K562 (cell line): ENCODE results near the gene GJB6. TPM values are rescaled to one million over a fixed set of nuclear protein-coding genes. Genes with fewer than 3 reads are reported as not detected.

ENCODE experiments used
- ATAC-seq: fragments of 200-7000 bp; cut with Tn5 transposase; 3 replicates; pipeline ENCODE4 v1.9.1; 2020; ENCODE audit warnings: moderate library complexity
- BruUV-seq: library from RNA; stranded (reverse); fragments of 400-500 nt; replicated peaks from 2 replicates; lab custom pipeline; 2021; lab: Mats Ljungman, UMichigan
- CTCF ChIA-PET: fragments of 300-600 bp; formaldehyde crosslinking; extraction: SDS; loops from one replicate; lab custom pipeline; 2021; ENCODE audit warnings: low intra/inter-chr PET ratio; lab: Yijun Ruan, JAX
- POLR2A ChIA-PET: fragments of 300-600, 350-650 bp; sonication (Branson Sonifier 250); formaldehyde crosslinking; extraction: SDS; loops from one replicate; lab custom pipeline; 2021; ENCODE audit warnings: antibody characterized with exemption, inconsistent platforms; lab: Yijun Ruan, JAX
- DNase-seq, 4 experiments: peaks; one replicate each; pipeline versions ENCODE4 v3.0.0 to v3.0.0-alpha.2; 2011 to 2018; ENCODE audit warnings: low spot score in 3 of 4, mixed read lengths in 3 of 4; ENCODE audit errors: extremely low read depth in 1 of 4
- FAIRE-seq: peaks from 2 replicates; lab custom pipeline; 2011; peaks lifted over from hg19 to GRCh38; lab: Jason Lieb, UNC
- H2AFZ ChIP-seq: 2 replicates; pipeline ENCODE4 v1.6.0; 2011; ENCODE audit warnings: low read depth, low read length, control low read depth, inconsistent platforms
- H3K27ac ChIP-seq: fragments of 200-600 bp; 3 replicates; pipeline ENCODE4 v1.8.0; 2011; ENCODE audit warnings: low read depth, mild to moderate bottlenecking, control low read depth, inconsistent platforms, low read length, moderate library complexity, mixed read lengths; ENCODE audit errors: extremely low read depth
- H3K27me3 ChIP-seq, 2 experiments: fragments of 300-600 bp in 1 of 2; 2 replicates in 1 of 2; 3 replicates in 1 of 2; pipeline versions ENCODE4 v1.6.0 to v1.8.0; 2011; ENCODE audit warnings: inconsistent platforms in 2 of 2, low read length in 2 of 2, mild to moderate bottlenecking in 1 of 2, mixed read lengths in 1 of 2, moderate library complexity in 1 of 2; ENCODE audit not compliant: control insufficient read depth in 2 of 2, insufficient read depth in 2 of 2
- H3K36me3 ChIP-seq: fragments of 300-600 bp; 3 replicates; pipeline ENCODE4 v1.8.0; 2011; ENCODE audit warnings: mild to moderate bottlenecking, low read length, inconsistent platforms; ENCODE audit not compliant: control insufficient read depth, insufficient read depth
- H3K4me1 ChIP-seq, 2 experiments: fragments of 200-600 bp in 1 of 2; replicated peaks in 1 of 2; 2 replicates in 1 of 2; 3 replicates in 1 of 2; pipeline versions ENCODE4 v1.5.1 to v1.8.0; 2011; ENCODE audit warnings: inconsistent platforms in 2 of 2, low read length in 2 of 2, mild to moderate bottlenecking in 1 of 2, mixed read lengths in 1 of 2, moderate library complexity in 1 of 2; ENCODE audit not compliant: control insufficient read depth in 2 of 2, insufficient read depth in 2 of 2
- H3K4me2 ChIP-seq: 2 replicates; pipeline ENCODE4 v1.6.1; 2011; ENCODE audit warnings: low read length, control low read depth, inconsistent platforms, mixed read lengths; ENCODE audit not compliant: insufficient read depth
- H3K4me3 ChIP-seq: fragments of 200-600 bp; sonication (generic), shearing (Covaris generic); 2 replicates; pipeline ENCODE4 v1.5.1; 2016; ENCODE audit warnings: control low read depth, inconsistent platforms
- H3K79me2 ChIP-seq: fragments of 200-600 bp; 3 replicates; pipeline ENCODE4 v1.8.0; 2011; ENCODE audit warnings: low read length, inconsistent platforms; ENCODE audit not compliant: control insufficient read depth, insufficient read depth
- H3K9ac ChIP-seq, 2 experiments: 2 replicates each; pipeline versions ENCODE4 v1.6.0 to v1.6.1; 2011; ENCODE audit warnings: low read depth in 2 of 2, low read length in 2 of 2, control low read depth in 1 of 2, inconsistent platforms in 1 of 2, mild to moderate bottlenecking in 1 of 2, mixed read lengths in 1 of 2; ENCODE audit not compliant: insufficient read depth in 1 of 2
- H3K9me1 ChIP-seq: one replicate; pipeline ENCODE4 v1.6.0; 2011; ENCODE audit warnings: inconsistent platforms, mild to moderate bottlenecking, low read length, moderate library complexity; ENCODE audit not compliant: control insufficient read depth, insufficient read depth
- H3K9me3 ChIP-seq: replicated peaks from 2 replicates; pipeline ENCODE4 v1.5.1; 2011; ENCODE audit warnings: low read depth, low read length, inconsistent platforms; ENCODE audit not compliant: control insufficient read depth, insufficient read depth
- H4K20me1 ChIP-seq: replicated peaks from 2 replicates; pipeline ENCODE4 v1.6.1; 2011; ENCODE audit warnings: low read length, inconsistent platforms, mixed read lengths; ENCODE audit not compliant: control insufficient read depth, insufficient read depth
- BCL6 ChIP-seq: fragments of 250-450 bp; sonication (Bioruptor Pico); IDR thresholded peaks from 2 replicates; pipeline ENCODE4 v1.4.0; 2020
- BHLHE40 ChIP-seq: IDR thresholded peaks from 2 replicates; pipeline ENCODE4 v1.6.1; 2011; ENCODE audit warnings: low read length, improper control_type of control experiment
- CHCHD3 ChIP-seq: fragments of 250-450 bp; sonication (Bioruptor Pico); IDR thresholded peaks from 2 replicates; pipeline ENCODE4 v2.1.2; 2022; ENCODE audit warnings: mild to moderate bottlenecking
- EZH2 ChIP-seq: IDR thresholded peaks from 2 replicates; pipeline ENCODE4 v1.6.1; 2012; ENCODE audit warnings: low read depth, mild to moderate bottlenecking, inconsistent platforms, low read length, borderline replicate concordance
- HMG20B ChIP-seq: fragments of 250-450 bp; sonication (Bioruptor Pico); IDR thresholded peaks from 2 replicates; pipeline ENCODE4 v1.5.0; 2021; ENCODE audit warnings: mild to moderate bottlenecking
- HOXB6 ChIP-seq: fragments of 250-450 bp; sonication (Bioruptor Pico); IDR thresholded peaks from 2 replicates; pipeline ENCODE4 v1.5.1; 2022; ENCODE audit warnings: mild to moderate bottlenecking, borderline replicate concordance
- MXI1 ChIP-seq: IDR thresholded peaks from 2 replicates; pipeline ENCODE4 v1.6.1; 2011; ENCODE audit warnings: low read depth, mild to moderate bottlenecking, improper control_type of control experiment, low read length
- ZKSCAN8 ChIP-seq: fragments of 200-800 bp; sonication (Bioruptor generic); IDR thresholded peaks from 2 replicates; pipeline ENCODE4 v1.6.1; 2016; ENCODE audit warnings: missing genetic modification characterization, missing compliant biosample characterization
- ZNF707 ChIP-seq: fragments of 250-450 bp; sonication (Bioruptor Pico); conservative IDR thresholded peaks from 2 replicates; pipeline ENCODE4 v1.8.0; 2022; ENCODE audit warnings: inconsistent platforms, mild to moderate bottlenecking, moderate library complexity
- WGBS: fragments of 100-300 bp; shearing (Covaris generic); methylation state at CpG from one replicate; pipeline ENCODE4 v1.1.6; 2016; ENCODE audit warnings: low coverage, mixed read lengths; ENCODE audit not compliant: insufficient coverage; ENCODE audit errors: missing lambda C conversion rate; 5-methylcytosine and 5-hydroxymethylcytosine counted together
- in situ Hi-C: fragments of 300-500 bp; cut with MboI; formaldehyde crosslinking; loops from 4 replicates; pipeline ENCODE4 v1.15.0; 2018; ENCODE audit warnings: inconsistent platforms, mixed read lengths
- intact Hi-C: fragments of 100-400 bp; cut with micrococcal nuclease; formaldehyde crosslinking; loops from 2 replicates; pipeline ENCODE4 v1.14.2; 2022
- polyA plus RNA-seq, 8 experiments: library from polyadenylated mRNA; depleted of rRNA in 4 of 8; stranded (reverse) in 5 of 8; unstranded in 3 of 8; fragments of >200 nt; fragmentation: Nextera tagmentation in 2 of 8; fragmentation: Illumina TruSeq in 1 of 8; extraction: Ambion mirVana in 2 of 8; extraction: Trizol in 1 of 8; gene quantifications; 2 replicates each; pipeline versions ENCODE4 v1.2.1 to v1.2.3, GENCODE V29; 2011 to 2014; ENCODE audit warnings: inconsistent platforms in 1 of 8, missing spikeins in 1 of 8
- total RNA-seq, 7 experiments: library from RNA; depleted of rRNA in 6 of 7; stranded (reverse); fragments of >200 nt in 6 of 7; fragmentation: Illumina TruSeq in 2 of 7; extraction: Trizol in 2 of 7; gene quantifications; 2 replicates each; pipeline versions ENCODE4 v1.2.1 to v1.2.3, GENCODE V29; 2011 to 2021; ENCODE audit warnings: low replicate concordance in 1 of 7
- TF ChIP-seq, protein P1 (sequence below), 2 experiments: IDR thresholded peaks; 2 replicates each; pipeline ENCODE4 v1.6.1; 2012; ENCODE audit warnings: improper control_type of control experiment in 2 of 2, low read depth in 2 of 2, low read length in 2 of 2, borderline replicate concordance in 1 of 2
- TF ChIP-seq, protein P2 (sequence below): fragments of 200-800 bp; sonication (Bioruptor generic); IDR thresholded peaks from 2 replicates; pipeline ENCODE4 v1.6.1; 2017; ENCODE audit warnings: missing genetic modification characterization, missing compliant biosample characterization

GJB6 gene
- total and polyA plus RNA-seq, 9 of the 15 experiments (the other 6 are each of a cell fraction or from before 2014, with no cell fraction given): not detected

DNA sequence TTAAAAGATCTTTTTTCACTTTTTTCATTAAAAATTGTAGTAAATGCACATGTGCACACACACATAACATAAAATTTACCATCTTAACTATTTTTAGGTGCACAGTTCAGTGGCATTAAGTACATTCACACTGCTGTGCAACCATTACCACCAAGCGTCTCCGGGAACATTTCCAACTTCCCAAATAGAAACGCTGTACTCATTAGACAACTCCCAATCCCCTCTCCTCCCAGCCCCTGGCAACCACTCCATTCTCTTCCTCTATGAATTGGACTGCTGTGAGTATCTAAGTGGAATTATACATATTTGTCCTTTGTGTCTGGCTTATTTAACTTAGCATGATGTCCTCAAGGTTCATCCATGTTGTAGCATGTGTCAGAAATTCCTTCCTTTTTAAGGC lies 50.9 kb downstream of the GJB6 start:
- Histone ChIP-seq H3K9me3 (no peaks in the 10 kb centered on the region), H3K4me1 (no peaks in the 10 kb centered on the region), H4K20me1 (no peaks in the 10 kb centered on the region), H2AFZ (no peak overlapping the region), H3K9ac (no peak overlapping the region), H3K4me2 (no peak overlapping the region), H3K36me3 (no peaks in the 10 kb centered on the region), H3K27me3 (peaks cover 21 to 30% of the 10 kb centered on the region in 2 experiments; a peak in 4 of 5 replicates), H3K4me3 (no peak overlapping the region), H3K79me2 (no peaks in the 10 kb centered on the region), H3K9me1 (no peaks in the 10 kb centered on the region), H3K27ac (no peak overlapping the region)
- in situ Hi-C loops (no loop called here), intact Hi-C loops (loop anchor here (5.0 kb wide), 1 partner anchor 306 kb away; no protein-coding TSS in a partner anchor)
- 0% methylated on average over 3 of the region's 3 CpGs for WGBS
- BruUV-seq: no TSS peak
- ATAC-seq (no peak), FAIRE-seq (no peak), DNase-seq (no peak)
- ChIA-PET CTCF (interaction anchor here (0.9 kb wide), 1 partner anchor 92 kb away, joined by 3 read pairs; no protein-coding TSS in a partner anchor), POLR2A (no interaction called here)
- TF ChIP-seq CHCHD3 (CRISPR knock-in tag) (no peak), HMG20B (CRISPR knock-in tag) (no peak), BHLHE40 (no peak), ZKSCAN8 (CRISPR knock-in tag) (no peak), MXI1 (no peak), BCL6 (CRISPR knock-in tag) (no peak), EZH2 (no peak), ZNF707 (no peak), HOXB6 (CRISPR knock-in tag) (no peak)
- TF ChIP-seq, protein P1, sequence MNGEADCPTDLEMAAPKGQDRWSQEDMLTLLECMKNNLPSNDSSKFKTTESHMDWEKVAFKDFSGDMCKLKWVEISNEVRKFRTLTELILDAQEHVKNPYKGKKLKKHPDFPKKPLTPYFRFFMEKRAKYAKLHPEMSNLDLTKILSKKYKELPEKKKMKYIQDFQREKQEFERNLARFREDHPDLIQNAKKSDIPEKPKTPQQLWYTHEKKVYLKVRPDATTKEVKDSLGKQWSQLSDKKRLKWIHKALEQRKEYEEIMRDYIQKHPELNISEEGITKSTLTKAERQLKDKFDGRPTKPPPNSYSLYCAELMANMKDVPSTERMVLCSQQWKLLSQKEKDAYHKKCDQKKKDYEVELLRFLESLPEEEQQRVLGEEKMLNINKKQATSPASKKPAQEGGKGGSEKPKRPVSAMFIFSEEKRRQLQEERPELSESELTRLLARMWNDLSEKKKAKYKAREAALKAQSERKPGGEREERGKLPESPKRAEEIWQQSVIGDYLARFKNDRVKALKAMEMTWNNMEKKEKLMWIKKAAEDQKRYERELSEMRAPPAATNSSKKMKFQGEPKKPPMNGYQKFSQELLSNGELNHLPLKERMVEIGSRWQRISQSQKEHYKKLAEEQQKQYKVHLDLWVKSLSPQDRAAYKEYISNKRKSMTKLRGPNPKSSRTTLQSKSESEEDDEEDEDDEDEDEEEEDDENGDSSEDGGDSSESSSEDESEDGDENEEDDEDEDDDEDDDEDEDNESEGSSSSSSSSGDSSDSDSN (IDR thresholded peaks at IDR 0.05; ENCODE audit: borderline replicate concordance in 1 of 2, low read depth in 2 of 2, low read length in 2 of 2): no peak
- TF ChIP-seq, protein P2, sequence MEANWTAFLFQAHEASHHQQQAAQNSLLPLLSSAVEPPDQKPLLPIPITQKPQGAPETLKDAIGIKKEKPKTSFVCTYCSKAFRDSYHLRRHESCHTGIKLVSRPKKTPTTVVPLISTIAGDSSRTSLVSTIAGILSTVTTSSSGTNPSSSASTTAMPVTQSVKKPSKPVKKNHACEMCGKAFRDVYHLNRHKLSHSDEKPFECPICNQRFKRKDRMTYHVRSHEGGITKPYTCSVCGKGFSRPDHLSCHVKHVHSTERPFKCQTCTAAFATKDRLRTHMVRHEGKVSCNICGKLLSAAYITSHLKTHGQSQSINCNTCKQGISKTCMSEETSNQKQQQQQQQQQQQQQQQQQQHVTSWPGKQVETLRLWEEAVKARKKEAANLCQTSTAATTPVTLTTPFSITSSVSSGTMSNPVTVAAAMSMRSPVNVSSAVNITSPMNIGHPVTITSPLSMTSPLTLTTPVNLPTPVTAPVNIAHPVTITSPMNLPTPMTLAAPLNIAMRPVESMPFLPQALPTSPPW (CRISPR knock-in tag): no peak
